Chondrocyte (in vitro differentiated cells): ENCODE measurements around the gene C3orf22. TPM values are rescaled to one million over a fixed set of nuclear protein-coding genes. Genes with fewer than 3 reads are reported as not detected.

Experiments used
- DNase-seq: peaks from one replicate; pipeline ENCODE4 v3.0.0; 2021; ENCODE audit warnings: mixed read lengths, low spot score
- H3K27ac Mint-ChIP-seq: one replicate; pipeline ENCODE4 v1.8.0; 2021; ENCODE audit warnings: mild to moderate bottlenecking, moderate library complexity, mixed read lengths; ENCODE audit not compliant: unreplicated experiment
- H3K27me3 Mint-ChIP-seq: 2 replicates; pipeline ENCODE4 v1.8.0; 2021; ENCODE audit warnings: low read depth, mixed read lengths
- H3K36me3 Mint-ChIP-seq: 2 replicates; pipeline ENCODE4 v1.8.0; 2021; ENCODE audit warnings: low read depth, mixed read lengths
- H3K4me1 Mint-ChIP-seq: 2 replicates; pipeline ENCODE4 v1.8.0; 2021; ENCODE audit warnings: low read depth, mild to moderate bottlenecking, mixed read lengths
- H3K4me3 Mint-ChIP-seq: one replicate; pipeline ENCODE4 v1.8.0; 2021; ENCODE audit warnings: mild to moderate bottlenecking, moderate library complexity, mixed read lengths; ENCODE audit not compliant: unreplicated experiment
- H3K9me3 Mint-ChIP-seq: 2 replicates; pipeline ENCODE4 v1.8.0; 2021; ENCODE audit warnings: low read depth, mixed read lengths
- total RNA-seq: library from RNA; stranded (reverse); gene quantifications from 3 replicates; pipeline ENCODE4 v1.2.1, GENCODE V29; 2021
- TF ChIP-seq, protein P1 (sequence below): fragments of 200-600 bp; sonication (generic); IDR thresholded peaks from 2 replicates; pipeline ENCODE4 v1.5.0; 2021; ENCODE audit warnings: antibody characterized with exemption, mild to moderate bottlenecking, moderate library complexity

The C3orf22 gene
- total RNA-seq, 1 donor from 2014 or later, result not detected

- Mint-ChIP-seq H3K4me1 (no peaks in the 10 kb centered on the region), H3K9me3 (peaks cover 24% of the 10 kb centered on the region), H3K27me3 (no peaks in the 10 kb centered on the region), H3K4me3 (no peak overlapping the region), H3K36me3 (peaks cover 4% of the 10 kb centered on the region), H3K27ac (no peak overlapping the region)
- no peak for DNase-seq
- TF ChIP-seq, protein P1, sequence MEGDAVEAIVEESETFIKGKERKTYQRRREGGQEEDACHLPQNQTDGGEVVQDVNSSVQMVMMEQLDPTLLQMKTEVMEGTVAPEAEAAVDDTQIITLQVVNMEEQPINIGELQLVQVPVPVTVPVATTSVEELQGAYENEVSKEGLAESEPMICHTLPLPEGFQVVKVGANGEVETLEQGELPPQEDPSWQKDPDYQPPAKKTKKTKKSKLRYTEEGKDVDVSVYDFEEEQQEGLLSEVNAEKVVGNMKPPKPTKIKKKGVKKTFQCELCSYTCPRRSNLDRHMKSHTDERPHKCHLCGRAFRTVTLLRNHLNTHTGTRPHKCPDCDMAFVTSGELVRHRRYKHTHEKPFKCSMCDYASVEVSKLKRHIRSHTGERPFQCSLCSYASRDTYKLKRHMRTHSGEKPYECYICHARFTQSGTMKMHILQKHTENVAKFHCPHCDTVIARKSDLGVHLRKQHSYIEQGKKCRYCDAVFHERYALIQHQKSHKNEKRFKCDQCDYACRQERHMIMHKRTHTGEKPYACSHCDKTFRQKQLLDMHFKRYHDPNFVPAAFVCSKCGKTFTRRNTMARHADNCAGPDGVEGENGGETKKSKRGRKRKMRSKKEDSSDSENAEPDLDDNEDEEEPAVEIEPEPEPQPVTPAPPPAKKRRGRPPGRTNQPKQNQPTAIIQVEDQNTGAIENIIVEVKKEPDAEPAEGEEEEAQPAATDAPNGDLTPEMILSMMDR, result no peak
Measured at GRCh38 chr3:126582311-126582710, 23.6 kb upstream of the C3orf22 start.

DNA sequence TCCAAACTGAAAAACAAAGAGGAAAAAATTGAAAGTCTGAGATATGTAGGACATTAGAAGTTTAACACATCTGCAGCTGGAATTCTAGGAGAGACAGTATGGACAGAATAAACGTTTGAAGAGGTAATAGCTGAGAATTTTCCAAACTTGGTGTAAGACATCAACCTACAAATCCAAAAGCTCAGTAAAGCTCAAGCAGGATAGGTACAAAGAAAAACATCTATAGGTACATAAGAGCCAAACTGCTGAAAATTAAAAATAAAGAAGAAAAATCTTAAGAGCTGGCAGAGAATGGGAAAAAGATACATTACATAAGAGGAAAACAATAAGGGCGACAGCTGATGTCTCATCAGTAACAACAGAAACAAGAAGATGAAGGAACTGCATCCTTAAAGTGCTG is 22.8 kb upstream of the C3orf22 start:
- no peak overlapping the region for H3K4me3 Mint-ChIP-seq
- no peak overlapping the region for H3K27ac Mint-ChIP-seq
- H3K27me3 Mint-ChIP-seq, result no peaks in the 10 kb centered on the region
- peaks cover 18% of the 10 kb centered on the region for H3K9me3 Mint-ChIP-seq
- H3K36me3 Mint-ChIP-seq, result peaks cover 3% of the 10 kb centered on the region
- no peak for DNase-seq
- H3K4me1 Mint-ChIP-seq, result no peaks in the 10 kb centered on the region
- TF ChIP-seq, protein P1, result no peak

GRCh38 chr3:126580746-126581145 is 22.0 kb upstream of the C3orf22 start:
- TF ChIP-seq, protein P1, result no peak
- Mint-ChIP-seq H3K4me3 (no peak overlapping the region), H3K27me3 (no peaks in the 10 kb centered on the region), H3K9me3 (peaks cover 17% of the 10 kb centered on the region), H3K27ac (no peak overlapping the region), H3K36me3 (peaks cover 3% of the 10 kb centered on the region), H3K4me1 (no peaks in the 10 kb centered on the region)
- no peak for DNase-seq

GRCh38 chr3:126578702-126579101 is 20.0 kb upstream of the C3orf22 start:
- Mint-ChIP-seq H3K36me3 (peaks cover 4% of the 10 kb centered on the region), H3K4me3 (no peak overlapping the region), H3K4me1 (no peaks in the 10 kb centered on the region), H3K27me3 (no peaks in the 10 kb centered on the region), H3K9me3 (peaks cover 11% of the 10 kb centered on the region), H3K27ac (no peak overlapping the region)
- no peak for DNase-seq
- TF ChIP-seq, protein P1, result no peak

GRCh38 chr3:126577261-126577660 is 18.5 kb upstream of the C3orf22 start:
- Mint-ChIP-seq H3K36me3 (peaks cover 3% of the 10 kb centered on the region), H3K4me1 (no peaks in the 10 kb centered on the region), H3K27ac (no peak overlapping the region), H3K27me3 (no peaks in the 10 kb centered on the region), H3K4me3 (no peak overlapping the region), H3K9me3 (peaks cover 10% of the 10 kb centered on the region)
- DNase-seq, result no peak
- TF ChIP-seq, protein P1, result no peak
